HEK293 (cell line): Measurements from ENCODE around the gene STXBP3.

ENCODE experiments used
- CTCF ChIA-PET: fragments of 350-600 bp; formaldehyde crosslinking; extraction: SDS; loops from one replicate; lab custom pipeline; 2021; ENCODE audit warnings: antibody characterized with exemption; lab: Yijun Ruan, JAX
- POLR2A ChIA-PET: fragments of 300-600 bp; formaldehyde crosslinking; extraction: SDS; loops from one replicate; lab custom pipeline; 2020; ENCODE audit warnings: antibody characterized with exemption, inconsistent platforms; lab: Yijun Ruan, JAX
- H3K27ac ChIP-seq: fragments of 200-500 bp; sonication (Bioruptor generic); 2 replicates; pipeline ENCODE4 v1.5.1; 2014; ENCODE audit warnings: low read depth, low read length, control low read depth, inconsistent platforms; ENCODE audit errors: extremely low read depth
- H3K36me3 ChIP-seq, 2 experiments: fragments of 200-500 bp in 1 of 2; sonication (Bioruptor generic) in 1 of 2; 1 replicate in 1 of 2; 2 replicates in 1 of 2; pipeline ENCODE4 v1.5.1; 2014 to 2017; ENCODE audit warnings: inconsistent platforms in 2 of 2, low read length in 2 of 2; ENCODE audit not compliant: control insufficient read depth in 2 of 2, insufficient read depth in 1 of 2
- H3K4me1 ChIP-seq: fragments of 200-500 bp; sonication (Bioruptor generic); 2 replicates; pipeline ENCODE4 v1.5.1; 2014; ENCODE audit warnings: mild to moderate bottlenecking, low read length, inconsistent platforms; ENCODE audit not compliant: control insufficient read depth, insufficient read depth
- H3K4me3 ChIP-seq: 2 replicates; pipeline ENCODE4 v1.5.1; 2011; ENCODE audit warnings: low read depth, mild to moderate bottlenecking, control low read depth, low read length, moderate library complexity
- H3K9me3 ChIP-seq: fragments of 200-500 bp; sonication (Bioruptor generic); 2 replicates; pipeline ENCODE4 v1.5.1; 2014; ENCODE audit warnings: low read depth, low read length, inconsistent platforms; ENCODE audit not compliant: control insufficient read depth, insufficient read depth
- KLF7 ChIP-seq: fragments of 450-650 bp; formaldehyde crosslinking; IDR thresholded peaks from 2 replicates; pipeline ENCODE4 v1.5.1; 2016; ENCODE audit warnings: missing biosample characterization, missing genetic modification characterization, borderline replicate concordance
- OVOL3 ChIP-seq: fragments of 450-650 bp; formaldehyde crosslinking; IDR thresholded peaks from 2 replicates; pipeline ENCODE4 v1.5.1; 2016; ENCODE audit warnings: missing biosample characterization, missing genetic modification characterization
- ZBTB6 ChIP-seq: fragments of 450-650 bp; formaldehyde crosslinking; IDR thresholded peaks from 2 replicates; pipeline ENCODE4 v1.5.1; 2017; ENCODE audit warnings: missing biosample characterization, missing genetic modification characterization
- ZBTB7A ChIP-seq: fragments of 450-650 bp; formaldehyde crosslinking; IDR thresholded peaks from 2 replicates; pipeline ENCODE4 v1.5.1; 2016; ENCODE audit warnings: low read depth, missing biosample characterization, missing genetic modification characterization
- ZIC2 ChIP-seq: fragments of 450-650 bp; formaldehyde crosslinking; IDR thresholded peaks from 2 replicates; pipeline ENCODE4 v1.5.1; 2016; ENCODE audit warnings: missing biosample characterization, missing genetic modification characterization
- ZNF121 ChIP-seq: fragments of 450-650 bp; formaldehyde crosslinking; IDR thresholded peaks from 2 replicates; pipeline ENCODE4 v1.5.1; 2016; ENCODE audit warnings: missing biosample characterization, missing genetic modification characterization
- ZNF184 ChIP-seq: fragments of 450-650 bp; IDR thresholded peaks from 2 replicates; pipeline ENCODE4 v1.5.1; 2018; ENCODE audit warnings: missing biosample characterization, mild to moderate bottlenecking, missing genetic modification characterization
- ZNF19 ChIP-seq: fragments of 450-650 bp; formaldehyde crosslinking; IDR thresholded peaks from 2 replicates; pipeline ENCODE4; 2016; ENCODE audit warnings: missing biosample characterization, missing genetic modification characterization, low read depth
- ZNF426 ChIP-seq: fragments of 450-650 bp; formaldehyde crosslinking; IDR thresholded peaks from 2 replicates; pipeline ENCODE4 v1.5.1; 2017; ENCODE audit warnings: missing biosample characterization, missing genetic modification characterization, mild to moderate bottlenecking, inconsistent platforms, moderate library complexity
- ZNF514 ChIP-seq: fragments of 450-650 bp; formaldehyde crosslinking; IDR thresholded peaks from 2 replicates; pipeline ENCODE4 v1.5.1; 2016; ENCODE audit warnings: missing biosample characterization, missing genetic modification characterization
- ZNF530 ChIP-seq: fragments of 450-650 bp; formaldehyde crosslinking; IDR thresholded peaks from 2 replicates; pipeline ENCODE4 v1.5.1; 2016; ENCODE audit warnings: low read depth, missing biosample characterization, missing genetic modification characterization
- ZNF561 ChIP-seq: fragments of 450-650 bp; IDR thresholded peaks from 2 replicates; pipeline ENCODE4 v1.5.1; 2018; ENCODE audit warnings: missing biosample characterization, missing genetic modification characterization, borderline replicate concordance
- ZNF747 ChIP-seq: fragments of 450-650 bp; formaldehyde crosslinking; IDR thresholded peaks from 2 replicates; pipeline ENCODE4 v1.5.1; 2016; ENCODE audit warnings: missing biosample characterization, missing genetic modification characterization
- ZNF776 ChIP-seq: fragments of 450-650 bp; formaldehyde crosslinking; IDR thresholded peaks from 2 replicates; pipeline ENCODE4 v1.5.0; 2017; ENCODE audit warnings: missing biosample characterization, missing genetic modification characterization, borderline replicate concordance
- ZNF785 ChIP-seq: fragments of 450-650 bp; formaldehyde crosslinking; IDR thresholded peaks from 2 replicates; pipeline ENCODE4 v1.5.1; 2016; ENCODE audit warnings: missing biosample characterization, missing genetic modification characterization
- TF ChIP-seq, protein P1 (sequence below): fragments of 450-650 bp; formaldehyde crosslinking; IDR thresholded peaks from 2 replicates; pipeline ENCODE4 v1.5.1; 2017; ENCODE audit warnings: missing biosample characterization, missing genetic modification characterization
- TF ChIP-seq, protein P2 (sequence below): fragments of 450-650 bp; formaldehyde crosslinking; IDR thresholded peaks from 2 replicates; pipeline ENCODE4 v1.5.1; 2016; ENCODE audit warnings: missing biosample characterization, missing genetic modification characterization
- TF ChIP-seq, protein P3 (sequence below): fragments of 450-650 bp; formaldehyde crosslinking; conservative IDR thresholded peaks from 2 replicates; pipeline ENCODE4 v1.5.1; 2016; ENCODE audit warnings: low read depth, missing biosample characterization, missing genetic modification characterization
- TF ChIP-seq, protein P4 (sequence below): fragments of 450-650 bp; formaldehyde crosslinking; conservative IDR thresholded peaks from 2 replicates; pipeline ENCODE4 v1.5.1; 2016; ENCODE audit warnings: low read depth, missing biosample characterization, missing genetic modification characterization

The STXBP3 gene

GRCh38 chr1:108728327-108728923, 18.0 kb upstream of the STXBP3 start:
- POLR2A ChIA-PET: no interaction called here
- H3K36me3 ChIP-seq: no peaks in the 10 kb centered on the region
- TF ChIP-seq, protein P1, sequence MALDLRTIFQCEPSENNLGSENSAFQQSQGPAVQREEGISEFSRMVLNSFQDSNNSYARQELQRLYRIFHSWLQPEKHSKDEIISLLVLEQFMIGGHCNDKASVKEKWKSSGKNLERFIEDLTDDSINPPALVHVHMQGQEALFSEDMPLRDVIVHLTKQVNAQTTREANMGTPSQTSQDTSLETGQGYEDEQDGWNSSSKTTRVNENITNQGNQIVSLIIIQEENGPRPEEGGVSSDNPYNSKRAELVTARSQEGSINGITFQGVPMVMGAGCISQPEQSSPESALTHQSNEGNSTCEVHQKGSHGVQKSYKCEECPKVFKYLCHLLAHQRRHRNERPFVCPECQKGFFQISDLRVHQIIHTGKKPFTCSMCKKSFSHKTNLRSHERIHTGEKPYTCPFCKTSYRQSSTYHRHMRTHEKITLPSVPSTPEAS: no peak
- TF ChIP-seq ZIC2 (tag by site-specific recombination) (no peak), ZNF776 (tag by site-specific recombination) (no peak), ZNF514 (no peak), ZBTB6 (tag by site-specific recombination) (no peak), ZNF426 (tag by site-specific recombination) (no peak), ZNF19 (tag by site-specific recombination) (no peak), ZNF184 (tag by site-specific recombination) (no peak)
- TF ChIP-seq, protein P2, sequence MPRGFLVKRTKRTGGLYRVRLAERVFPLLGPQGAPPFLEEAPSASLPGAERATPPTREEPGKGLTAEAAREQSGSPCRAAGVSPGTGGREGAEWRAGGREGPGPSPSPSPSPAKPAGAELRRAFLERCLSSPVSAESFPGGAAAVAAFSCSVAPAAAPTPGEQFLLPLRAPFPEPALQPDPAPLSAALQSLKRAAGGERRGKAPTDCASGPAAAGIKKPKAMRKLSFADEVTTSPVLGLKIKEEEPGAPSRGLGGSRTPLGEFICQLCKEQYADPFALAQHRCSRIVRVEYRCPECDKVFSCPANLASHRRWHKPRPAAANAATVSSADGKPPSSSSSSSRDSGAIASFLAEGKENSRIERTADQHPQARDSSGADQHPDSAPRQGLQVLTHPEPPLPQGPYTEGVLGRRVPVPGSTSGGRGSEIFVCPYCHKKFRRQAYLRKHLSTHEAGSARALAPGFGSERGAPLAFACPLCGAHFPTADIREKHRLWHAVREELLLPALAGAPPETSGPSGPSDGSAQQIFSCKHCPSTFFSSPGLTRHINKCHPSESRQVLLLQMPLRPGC (tag by site-specific recombination): no peak
- H3K4me1 ChIP-seq: no peaks in the 10 kb centered on the region
- no peak overlapping the region for H3K4me3 ChIP-seq
- H3K27ac ChIP-seq: no peak overlapping the region
- H3K9me3 ChIP-seq: no peaks in the 10 kb centered on the region
- CTCF ChIA-PET: no interaction called here

- ChIA-PET CTCF (no interaction called here), POLR2A (no interaction called here)
- no peak overlapping the region for H3K27ac ChIP-seq
Measured at GRCh38 chr1:108729481-108729880, 17.0 kb upstream of the STXBP3 start.

GRCh38 chr1:108732398-108732797, 14.1 kb upstream of the STXBP3 start:
- no peak overlapping the region for H3K4me3 ChIP-seq
- no peaks in the 10 kb centered on the region for H3K4me1 ChIP-seq
- no peaks in the 10 kb centered on the region for H3K36me3 ChIP-seq
- ChIA-PET CTCF (no interaction called here), POLR2A (no interaction called here)
- no peak overlapping the region for H3K27ac ChIP-seq
- H3K9me3 ChIP-seq: no peaks in the 10 kb centered on the region
- TF ChIP-seq ZNF747 (no peak), KLF7 (tag by site-specific recombination) (no peak), ZNF561 (tag by site-specific recombination) (no peak)
- TF ChIP-seq, protein P3, sequence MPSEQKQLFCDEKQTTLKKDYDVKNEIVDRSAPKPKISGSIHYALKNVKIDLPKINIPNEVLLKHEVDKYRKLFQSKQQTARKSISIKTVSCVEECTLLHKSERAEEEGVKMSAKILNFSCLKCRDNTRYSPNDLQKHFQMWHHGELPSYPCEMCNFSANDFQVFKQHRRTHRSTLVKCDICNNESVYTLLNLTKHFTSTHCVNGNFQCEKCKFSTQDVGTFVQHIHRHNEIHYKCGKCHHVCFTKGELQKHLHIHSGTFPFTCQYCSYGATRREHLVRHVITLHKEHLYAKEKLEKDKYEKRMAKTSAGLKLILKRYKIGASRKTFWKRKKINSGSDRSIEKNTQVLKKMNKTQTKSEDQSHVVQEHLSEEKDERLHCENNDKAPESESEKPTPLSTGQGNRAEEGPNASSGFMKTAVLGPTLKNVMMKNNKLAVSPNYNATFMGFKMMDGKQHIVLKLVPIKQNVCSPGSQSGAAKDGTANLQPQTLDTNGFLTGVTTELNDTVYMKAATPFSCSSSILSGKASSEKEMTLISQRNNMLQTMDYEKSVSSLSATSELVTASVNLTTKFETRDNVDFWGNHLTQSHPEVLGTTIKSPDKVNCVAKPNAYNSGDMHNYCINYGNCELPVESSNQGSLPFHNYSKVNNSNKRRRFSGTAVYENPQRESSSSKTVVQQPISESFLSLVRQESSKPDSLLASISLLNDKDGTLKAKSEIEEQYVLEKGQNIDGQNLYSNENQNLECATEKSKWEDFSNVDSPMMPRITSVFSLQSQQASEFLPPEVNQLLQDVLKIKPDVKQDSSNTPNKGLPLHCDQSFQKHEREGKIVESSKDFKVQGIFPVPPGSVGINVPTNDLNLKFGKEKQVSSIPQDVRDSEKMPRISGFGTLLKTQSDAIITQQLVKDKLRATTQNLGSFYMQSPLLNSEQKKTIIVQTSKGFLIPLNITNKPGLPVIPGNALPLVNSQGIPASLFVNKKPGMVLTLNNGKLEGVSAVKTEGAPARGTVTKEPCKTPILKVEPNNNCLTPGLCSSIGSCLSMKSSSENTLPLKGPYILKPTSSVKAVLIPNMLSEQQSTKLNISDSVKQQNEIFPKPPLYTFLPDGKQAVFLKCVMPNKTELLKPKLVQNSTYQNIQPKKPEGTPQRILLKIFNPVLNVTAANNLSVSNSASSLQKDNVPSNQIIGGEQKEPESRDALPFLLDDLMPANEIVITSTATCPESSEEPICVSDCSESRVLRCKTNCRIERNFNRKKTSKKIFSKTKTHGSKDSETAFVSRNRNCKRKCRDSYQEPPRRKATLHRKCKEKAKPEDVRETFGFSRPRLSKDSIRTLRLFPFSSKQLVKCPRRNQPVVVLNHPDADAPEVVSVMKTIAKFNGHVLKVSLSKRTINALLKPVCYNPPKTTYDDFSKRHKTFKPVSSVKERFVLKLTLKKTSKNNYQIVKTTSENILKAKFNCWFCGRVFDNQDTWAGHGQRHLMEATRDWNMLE (tag by site-specific recombination): no peak
- TF ChIP-seq, protein P4, sequence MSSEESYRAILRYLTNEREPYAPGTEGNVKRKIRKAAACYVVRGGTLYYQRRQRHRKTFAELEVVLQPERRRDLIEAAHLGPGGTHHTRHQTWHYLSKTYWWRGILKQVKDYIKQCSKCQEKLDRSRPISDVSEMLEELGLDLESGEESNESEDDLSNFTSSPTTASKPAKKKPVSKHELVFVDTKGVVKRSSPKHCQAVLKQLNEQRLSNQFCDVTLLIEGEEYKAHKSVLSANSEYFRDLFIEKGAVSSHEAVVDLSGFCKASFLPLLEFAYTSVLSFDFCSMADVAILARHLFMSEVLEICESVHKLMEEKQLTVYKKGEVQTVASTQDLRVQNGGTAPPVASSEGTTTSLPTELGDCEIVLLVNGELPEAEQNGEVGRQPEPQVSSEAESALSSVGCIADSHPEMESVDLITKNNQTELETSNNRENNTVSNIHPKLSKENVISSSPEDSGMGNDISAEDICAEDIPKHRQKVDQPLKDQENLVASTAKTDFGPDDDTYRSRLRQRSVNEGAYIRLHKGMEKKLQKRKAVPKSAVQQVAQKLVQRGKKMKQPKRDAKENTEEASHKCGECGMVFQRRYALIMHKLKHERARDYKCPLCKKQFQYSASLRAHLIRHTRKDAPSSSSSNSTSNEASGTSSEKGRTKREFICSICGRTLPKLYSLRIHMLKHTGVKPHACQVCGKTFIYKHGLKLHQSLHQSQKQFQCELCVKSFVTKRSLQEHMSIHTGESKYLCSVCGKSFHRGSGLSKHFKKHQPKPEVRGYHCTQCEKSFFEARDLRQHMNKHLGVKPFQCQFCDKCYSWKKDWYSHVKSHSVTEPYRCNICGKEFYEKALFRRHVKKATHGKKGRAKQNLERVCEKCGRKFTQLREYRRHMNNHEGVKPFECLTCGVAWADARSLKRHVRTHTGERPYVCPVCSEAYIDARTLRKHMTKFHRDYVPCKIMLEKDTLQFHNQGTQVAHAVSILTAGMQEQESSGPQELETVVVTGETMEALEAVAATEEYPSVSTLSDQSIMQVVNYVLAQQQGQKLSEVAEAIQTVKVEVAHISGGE: no peak

More at GRCh38 chr1:108729481-108729880, 17.0 kb upstream of the STXBP3 start:
- Histone ChIP-seq H3K36me3 (no peaks in the 10 kb centered on the region), H3K9me3 (no peaks in the 10 kb centered on the region), H3K4me3 (no peak overlapping the region), H3K4me1 (no peaks in the 10 kb centered on the region)
- TF ChIP-seq ZBTB7A (no peak), ZNF121 (tag by site-specific recombination) (no peak), ZNF530 (no peak), OVOL3 (tag by site-specific recombination) (no peak), ZNF785 (tag by site-specific recombination) (no peak)
- TF ChIP-seq, protein P1: no peak
